Measurements from ENCODE around the gene STEAP1B.

STEAP1B gene

GRCh38 chr7:22485189-22485588 lies 14.8 kb downstream of the STEAP1B start:
- DNase-seq (ENCODE audit: insufficient read length, low spot score) (no peak), FAIRE-seq (no peak)
- no peak for TF ChIP-seq CTCF (IDR thresholded peaks at IDR 0.05; ENCODE audit: insufficient read depth, missing control alignments)

GRCh38 chr7:22482503-22482902 lies 17.5 kb downstream of the STEAP1B start:
- DNase-seq (ENCODE audit: insufficient read length, low spot score): no peak
- TF ChIP-seq CTCF (IDR thresholded peaks at IDR 0.05; ENCODE audit: insufficient read depth, missing control alignments): no peak
- FAIRE-seq: no peak

- no peak for TF ChIP-seq CTCF (IDR thresholded peaks at IDR 0.05; ENCODE audit: insufficient read depth, missing control alignments)
- DNase-seq (ENCODE audit: insufficient read length, low spot score) (no peak), FAIRE-seq (no peak)
Measured at GRCh38 chr7:22481726-22482125, 18.3 kb downstream of the STEAP1B start.

- DNase-seq (ENCODE audit: insufficient read length, low spot score): no peak
- FAIRE-seq: no peak
- TF ChIP-seq CTCF (IDR thresholded peaks at IDR 0.05; ENCODE audit: insufficient read depth, missing control alignments): no peak
Measured at GRCh38 chr7:22480523-22481075, 19.4 kb downstream of the STEAP1B start.

GRCh38 chr7:22477876-22478450 lies 22.0 kb downstream of the STEAP1B start:
- TF ChIP-seq CTCF (IDR thresholded peaks at IDR 0.05; ENCODE audit: insufficient read depth, missing control alignments): no peak
- DNase-seq (ENCODE audit: insufficient read length, low spot score): no peak
- FAIRE-seq: no peak

- FAIRE-seq: no peak
- TF ChIP-seq CTCF (IDR thresholded peaks at IDR 0.05; ENCODE audit: insufficient read depth, missing control alignments): no peak
- DNase-seq (ENCODE audit: insufficient read length, low spot score): no peak
Measured at GRCh38 chr7:22477262-22477661, 22.7 kb downstream of the STEAP1B start.

GRCh38 chr7:22476824-22477223 lies 23.2 kb downstream of the STEAP1B start:
- no peak for TF ChIP-seq CTCF (IDR thresholded peaks at IDR 0.05; ENCODE audit: insufficient read depth, missing control alignments)
- FAIRE-seq: no peak
- DNase-seq (ENCODE audit: insufficient read length, low spot score): no peak
